LNCAP (cell line): ENCODE data around the gene NCKAP5L.
A peak's percentile ranks its signal among the peaks of the same experiment; 100 is the strongest.

ENCODE experiments used
- CTCF ChIP-seq: fragments of 450-650 bp; IDR thresholded peaks from 2 replicates; pipeline ENCODE4 v1.5.1; 2017; ENCODE audit warnings: mild to moderate bottlenecking

The NCKAP5L gene

GRCh38 chr12:49766115-49766455 is 62.1 kb downstream of the NCKAP5L start:
- no peak for TF ChIP-seq CTCF

GRCh38 chr12:49764126-49764525 is 64.1 kb downstream of the NCKAP5L start:
- TF ChIP-seq CTCF, result no peak

GRCh38 chr12:49763006-49763591 is 65.1 kb downstream of the NCKAP5L start:
- peak; percentile 78 for TF ChIP-seq CTCF

GRCh38 chr12:49762468-49762847 is 65.8 kb downstream of the NCKAP5L start:
- no peak for TF ChIP-seq CTCF

GRCh38 chr12:49761677-49762467 is 66.3 kb downstream of the NCKAP5L start:
- TF ChIP-seq CTCF, result no peak

GRCh38 chr12:49750996-49751393 is 77.2 kb downstream of the NCKAP5L start:
- no peak for TF ChIP-seq CTCF

GRCh38 chr12:49750027-49750995 is 77.9 kb downstream of the NCKAP5L start:
- TF ChIP-seq CTCF, result no peak
